Psoas muscle (tissue), 8 donors: ENCODE results near the gene SPDYE8. TPM values are rescaled to one million over a fixed set of nuclear protein-coding genes. Genes with fewer than 3 reads are reported as not detected.
"Not testable (repeated sequence)": the region's sequence is repeated elsewhere in the genome, so short reads cannot be mapped to it uniquely, and the experiment has no call there.

Experiments
- ATAC-seq, 4 donors: fragments of 200-7000 bp; cut with Tn5 transposase; one replicate each; pipeline ENCODE4 v1.9.1; 2020; ENCODE audit warnings: moderate library complexity in 3 of 4, mild to moderate bottlenecking in 2 of 4
- DNase-seq, 2 donors: peaks; one replicate each; pipeline ENCODE4 v3.0.0-alpha.2; 2020
- H3K27ac ChIP-seq: fragments of 200-600 bp; one replicate; pipeline ENCODE4 v1.8.0; 2022
- H3K27me3 ChIP-seq, 3 donors: fragments of 200-600 bp in 1 of 3; one replicate each; pipeline versions ENCODE4 v1.6.1 to v1.8.0; 2013 to 2022; ENCODE audit warnings: low read length in 2 of 3, mild to moderate bottlenecking in 2 of 3, moderate library complexity in 1 of 3; ENCODE audit not compliant: insufficient read depth in 3 of 3
- H3K36me3 ChIP-seq, 2 donors: fragments of 200-600 bp in 1 of 2; one replicate each; pipeline versions ENCODE4 v1.6.1 to v1.8.0; 2013 to 2022; ENCODE audit warnings: low read depth in 1 of 2, mild to moderate bottlenecking in 1 of 2, moderate library complexity in 1 of 2; ENCODE audit not compliant: insufficient read depth in 1 of 2
- H3K4me1 ChIP-seq: fragments of 200-600 bp; one replicate; pipeline ENCODE4 v1.8.0; 2022
- H3K4me3 ChIP-seq: fragments of 200-600 bp; one replicate; pipeline ENCODE4 v1.8.0; 2022; ENCODE audit warnings: mild to moderate bottlenecking
- H3K9me3 ChIP-seq: fragments of 200-600 bp; one replicate; pipeline ENCODE4 v1.8.0; 2022
- WGBS, 3 donors: extraction: QIAGEN DNeasy Blood & Tissue Kit; methylation state at CpG; one replicate each; pipeline versions ENCODE4 v1.1.6 to v1.1.7; 2013; 5-methylcytosine and 5-hydroxymethylcytosine counted together
- intact Hi-C, 2 donors: fragments of 100-400 bp; cut with DNase I; formaldehyde crosslinking; loops; one replicate each; pipeline versions ENCODE4 v1.11.0 to v1.14.2; 2022
- long read RNA-seq, 2 donors: library from polyadenylated mRNA; unstranded; transcript quantifications; one replicate each; pipeline ENCODE4 v2.0.0, GENCODE V29; 2021
- polyA plus RNA-seq, 3 donors: library from polyadenylated mRNA; stranded (reverse); fragments of 200-250 nt; gene quantifications; one replicate each; pipeline ENCODE4 v1.2.3, GENCODE V29; 2013
- total RNA-seq, 4 donors: library from RNA; stranded (reverse); fragmentation: NEBNext Ultra II Directional in 2 of 4; extraction: Animal tissue kit (Norgen Biotek cat#: 25700) in 2 of 4; gene quantifications; one replicate each; pipeline versions ENCODE4 v1.2.1 to v1.2.4, GENCODE V29; 2021 to 2023
- donor health status: healthy with polysubstance abuse.
- donor health status: DM: no; HTN: no; CAD: no; lungs with moderate emphysema.
- donor health status: Bipolar disorder and iron deficiency.
- donor health status: healthy.
- donor health status: DM: yes; HTN: yes; CAD: no.
- donor health status: DM: no; HTN: no; CAD: no.
- donor health status: DM: no; HTN: no; CAD: no.
- donor health status: DM: yes; HTN: yes; CAD: no.

Gene SPDYE8
- total RNA-seq (not detected), polyA plus RNA-seq (not detected)
- long read RNA-seq, donor 1: 0 reads
- long read RNA-seq, donor 2, partial matches to known transcripts: 0 of 2 reads
- long read RNA-seq, donor 2, other reads (novel, unspliced or antisense): 2 of 2 reads

GRCh38 chr7:73029666-73030065, at the start of gene SPDYE8:
Gene SPDYE8 (minus strand): TSS chr7:73029766. CDS start chr7:73027966, 1,800 bp downstream.
- DNase-seq, intact Hi-C loops, H3K27me3 ChIP-seq, H3K9me3 ChIP-seq, H3K4me1 ChIP-seq, ATAC-seq, H3K4me3 ChIP-seq, H3K36me3 ChIP-seq, H3K27ac ChIP-seq: not testable (repeated sequence)
- WGBS, 3 donors: no CpG with 5 or more reads among the region's 8 CpGs

GRCh38 chr7:73057811-73058210, 28.2 kb upstream of the SPDYE8 start, which contains the start of gene SPDYE11:
Gene SPDYE11 (minus strand): TSS chr7:73057911. CDS start chr7:73056111, 1,800 bp downstream.
- H3K4me3 ChIP-seq, ATAC-seq, H3K27ac ChIP-seq, intact Hi-C loops, DNase-seq, H3K27me3 ChIP-seq, H3K4me1 ChIP-seq, H3K36me3 ChIP-seq, H3K9me3 ChIP-seq: not testable (repeated sequence)
- no CpG with 5 or more reads among the region's 8 CpGs for WGBS, 3 donors

GRCh38 chr7:73006491-73006890, 23.1 kb downstream of the SPDYE8 start:
- ATAC-seq, H3K36me3 ChIP-seq, H3K27me3 ChIP-seq, H3K27ac ChIP-seq, intact Hi-C loops, H3K4me1 ChIP-seq, H3K9me3 ChIP-seq: not testable (repeated sequence)
- DNase-seq: peak; percentile 9 to 23
- 19 to 23% (median 21%) methylated on average over 10 of the region's 10 CpGs for WGBS, 3 donors
- H3K4me3 ChIP-seq: peak overlapping the region; percentile 65

GRCh38 chr7:73005693-73006447, 23.7 kb downstream of the SPDYE8 start:
- DNase-seq (peak; percentile 79 to 92), ATAC-seq (peak; percentile 94 to 96 (median 96))
- H3K4me1 ChIP-seq, H3K27me3 ChIP-seq, intact Hi-C loops, H3K36me3 ChIP-seq, H3K9me3 ChIP-seq: not testable (repeated sequence)
- peak overlapping the region; percentile 84 for H3K27ac ChIP-seq
- H3K4me3 ChIP-seq: peak overlapping the region; percentile 65
- WGBS, 3 donors: 0% methylated on average over 41 to 47 of the region's 66 CpGs

GRCh38 chr7:73005356-73005692, 24.2 kb downstream of the SPDYE8 start:
- Histone ChIP-seq H3K27ac (peak overlapping the region; percentile 84), H3K4me3 (peak overlapping the region; percentile 65)
- ATAC-seq: peak; percentile 95 to 97 (median 96)
- H3K27me3 ChIP-seq, intact Hi-C loops, H3K9me3 ChIP-seq, H3K36me3 ChIP-seq, H3K4me1 ChIP-seq: not testable (repeated sequence)
- DNase-seq: peak; percentile 79 to 85
- 0 to 1% (median 1%) methylated on average over 13 to 16 of the region's 30 CpGs for WGBS, 3 donors

- H3K27me3 ChIP-seq, H3K27ac ChIP-seq, H3K4me3 ChIP-seq, H3K36me3 ChIP-seq, intact Hi-C loops, H3K4me1 ChIP-seq, DNase-seq, H3K9me3 ChIP-seq: not testable (repeated sequence)
- ATAC-seq: peak in 1 of 4 donors; percentile 34
- no CpG with 5 or more reads among the region's 11 CpGs for WGBS, 3 donors
These were observed 31.6 kb downstream of the SPDYE8 start for GRCh38 chr7:72997887-72998468.

- H3K27ac ChIP-seq, H3K36me3 ChIP-seq, H3K4me1 ChIP-seq, H3K27me3 ChIP-seq, intact Hi-C loops, H3K4me3 ChIP-seq, DNase-seq, H3K9me3 ChIP-seq: not testable (repeated sequence)
- WGBS, 3 donors: 73 to 93% (median 79%) methylated on average over 2 to 4 of the region's 8 CpGs
- peak in 2 of 4 donors; percentile 32 to 46 for ATAC-seq
These were observed 32.1 kb downstream of the SPDYE8 start for GRCh38 chr7:72997447-72997846.

- not testable (repeated sequence) for ATAC-seq
- WGBS, 3 donors: 97 to 99% (median 98%) methylated on average over 8 of the region's 8 CpGs
These were observed 34.1 kb downstream of the SPDYE8 start for GRCh38 chr7:72995484-72995883.

GRCh38 chr7:72990146-72990913, 39.2 kb downstream of the SPDYE8 start:
- H3K27ac ChIP-seq, H3K4me1 ChIP-seq, H3K9me3 ChIP-seq, H3K27me3 ChIP-seq, H3K4me3 ChIP-seq, H3K36me3 ChIP-seq, intact Hi-C loops: not testable (repeated sequence)
- ATAC-seq: peak; percentile 52 to 66 (median 56)
- peak; percentile 5 to 47 for DNase-seq
- 33 to 40% (median 33%) methylated on average over 2 to 10 of the region's 14 CpGs for WGBS, 3 donors

More at GRCh38 chr7:72995484-72995883, 34.1 kb downstream of the SPDYE8 start:
- H3K9me3 ChIP-seq, intact Hi-C loops, H3K4me3 ChIP-seq, H3K36me3 ChIP-seq, H3K27ac ChIP-seq, H3K27me3 ChIP-seq, H3K4me1 ChIP-seq, DNase-seq: not testable (repeated sequence)

GRCh38 chr7:72982084-72982483, 47.5 kb downstream of the SPDYE8 start:
- ATAC-seq, intact Hi-C loops, H3K27me3 ChIP-seq, DNase-seq, H3K27ac ChIP-seq, H3K4me3 ChIP-seq, H3K9me3 ChIP-seq, H3K36me3 ChIP-seq, H3K4me1 ChIP-seq: not testable (repeated sequence)
- WGBS, 3 donors: 100% methylated on average over 1 to 3 of the region's 11 CpGs; no CpG with 5 or more reads in 1 of the 3 donors

GRCh38 chr7:72980382-72980781, 49.2 kb downstream of the SPDYE8 start:
- H3K9me3 ChIP-seq, H3K36me3 ChIP-seq, H3K4me1 ChIP-seq, ATAC-seq, H3K27me3 ChIP-seq, H3K4me3 ChIP-seq, intact Hi-C loops, H3K27ac ChIP-seq: not testable (repeated sequence)
- peak in 1 of 2 donors; percentile 19 for DNase-seq
- WGBS, 3 donors: 84 to 100% (median 87%) methylated on average over 2 of the region's 6 CpGs
